Endothelial cell of umbilical vein (primary cell): ENCODE results near the gene CD207. TPM values are rescaled to one million over a fixed set of nuclear protein-coding genes. Genes with fewer than 3 reads are reported as not detected.

Experiments
- BruUV-seq: library from RNA; stranded (reverse); fragments of 400-500 nt; replicated peaks from 2 replicates; lab custom pipeline; 2021; lab: Mats Ljungman, UMichigan
- CTCF ChIA-PET: fragments of 300-600, 350-600 bp; sonication (Branson Sonifier 250); formaldehyde crosslinking; loops from one replicate; lab custom pipeline; 2021; ENCODE audit warnings: antibody characterized with exemption, inconsistent platforms; lab: Charles Lee
- POLR2A ChIA-PET: fragments of 300-600, 350-600 bp; sonication (Branson Sonifier 250); formaldehyde crosslinking; loops from one replicate; lab custom pipeline; 2021; ENCODE audit warnings: antibody characterized with exemption, inconsistent platforms; lab: Charles Lee
- DNase-seq: peaks from one replicate; pipeline ENCODE4 v3.0.0-alpha.2; 2011; ENCODE audit warnings: low read depth, low spot score
- FAIRE-seq: peaks from 2 replicates; lab custom pipeline; 2011; peaks lifted over from hg19 to GRCh38; lab: Jason Lieb, UNC
- H2AFZ ChIP-seq: 2 replicates; pipeline ENCODE4 v1.6.0; 2012; ENCODE audit warnings: low read depth, low read length, control low read depth, inconsistent platforms
- H3K27ac ChIP-seq: 2 replicates; pipeline ENCODE4 v1.5.1; 2011; ENCODE audit warnings: low read depth, mild to moderate bottlenecking, control low read depth, low read length, moderate library complexity; ENCODE audit not compliant: insufficient read depth
- H3K27me3 ChIP-seq, 2 experiments: 2 replicates each; pipeline versions ENCODE4 v1.6.0 to v1.6.1; 2011; ENCODE audit warnings: low read length in 2 of 2, mixed read lengths in 1 of 2; ENCODE audit not compliant: control insufficient read depth in 2 of 2, insufficient read depth in 2 of 2
- H3K36me3 ChIP-seq, 2 experiments: 2 replicates in 1 of 2; 3 replicates in 1 of 2; pipeline ENCODE4 v1.5.1; 2011; ENCODE audit warnings: low read length in 2 of 2, mild to moderate bottlenecking in 1 of 2, moderate library complexity in 1 of 2; ENCODE audit not compliant: control insufficient read depth in 2 of 2, insufficient read depth in 2 of 2; ENCODE audit errors: extremely low read depth in 1 of 2
- H3K4me1 ChIP-seq: 3 replicates; pipeline ENCODE4 v1.5.1; 2011; ENCODE audit warnings: mild to moderate bottlenecking, low read length; ENCODE audit not compliant: control insufficient read depth, insufficient read depth; ENCODE audit errors: extremely low read depth
- H3K4me2 ChIP-seq: 2 replicates; pipeline ENCODE4 v1.6.1; 2011; ENCODE audit warnings: low read length, control low read depth, mixed read lengths; ENCODE audit not compliant: insufficient read depth
- H3K4me3 ChIP-seq, 3 experiments: fragments of 200-600 bp in 1 of 3; sonication (generic), shearing (Covaris generic) in 1 of 3; replicated peaks in 1 of 3; 2 replicates each; pipeline ENCODE4 v1.5.1; 2011 to 2016; ENCODE audit warnings: control low read depth in 3 of 3, low read length in 3 of 3, mild to moderate bottlenecking in 2 of 3, inconsistent platforms in 1 of 3, low read depth in 1 of 3, moderate library complexity in 1 of 3; ENCODE audit not compliant: insufficient read depth in 1 of 3
- H3K79me2 ChIP-seq: 2 replicates; pipeline ENCODE4 v1.6.0; 2012; ENCODE audit warnings: low read length, inconsistent platforms; ENCODE audit not compliant: control insufficient read depth, insufficient read depth
- H3K9ac ChIP-seq: replicated peaks from 2 replicates; pipeline ENCODE3; 2011; ENCODE audit warnings: low read length, control low read depth; ENCODE audit not compliant: insufficient read depth; ENCODE audit errors: extremely low read depth
- H3K9me1 ChIP-seq: replicated peaks from 3 replicates; pipeline ENCODE4 v1.6.0; 2011; ENCODE audit warnings: mild to moderate bottlenecking, low read length; ENCODE audit not compliant: control insufficient read depth, insufficient read depth; ENCODE audit errors: extremely low read depth
- H3K9me3 ChIP-seq: replicated peaks from 2 replicates; pipeline ENCODE4 v1.5.1; 2012; ENCODE audit warnings: low read length, inconsistent platforms; ENCODE audit not compliant: control insufficient read depth, insufficient read depth
- H4K20me1 ChIP-seq: replicated peaks from 2 replicates; pipeline ENCODE3; 2011; ENCODE audit warnings: mild to moderate bottlenecking, low read length; ENCODE audit not compliant: control insufficient read depth, insufficient read depth; ENCODE audit errors: extremely low read depth
- CTCF ChIP-seq, 2 donors: IDR thresholded peaks; 1 replicate in 1 of 2; 2 replicates in 1 of 2; pipeline ENCODE4 v1.5.1; 2011; ENCODE audit warnings: low read length in 2 of 2, mild to moderate bottlenecking in 2 of 2, moderate library complexity in 2 of 2, control low read depth in 1 of 2, inconsistent platforms in 1 of 2, low read depth in 1 of 2; ENCODE audit not compliant: insufficient read depth in 1 of 2; ENCODE audit errors: extremely low read depth in 1 of 2
- EZH2 ChIP-seq: IDR thresholded peaks from 2 replicates; pipeline ENCODE4 v1.6.1; 2012; ENCODE audit warnings: borderline replicate concordance, low read depth, mild to moderate bottlenecking, moderate library complexity, low read length, inconsistent platforms; ENCODE audit not compliant: severe bottlenecking
- FOS ChIP-seq: IDR thresholded peaks from 2 replicates; pipeline ENCODE4 v1.6.1; 2011; ENCODE audit warnings: mild to moderate bottlenecking, low read length, moderate library complexity, borderline replicate concordance; ENCODE audit not compliant: insufficient read depth
- GATA2 ChIP-seq: IDR thresholded peaks from 2 replicates; pipeline ENCODE4 v1.7.0; 2011; ENCODE audit warnings: low read depth, mild to moderate bottlenecking, moderate library complexity, mixed read lengths, low read length; ENCODE audit not compliant: insufficient read length, insufficient read depth
- JUN ChIP-seq: IDR thresholded peaks from 2 replicates; pipeline ENCODE4 v1.6.1; 2011; ENCODE audit warnings: borderline replicate concordance, low read depth; ENCODE audit not compliant: insufficient read length, insufficient read depth
- MYC ChIP-seq: IDR thresholded peaks from one replicate; pipeline ENCODE4 v1.6.1; 2011; ENCODE audit warnings: mild to moderate bottlenecking, low read depth, low read length
- POLR2A ChIP-seq: IDR thresholded peaks from 2 replicates; pipeline ENCODE4 v1.6.1; 2012; ENCODE audit warnings: low read depth, mild to moderate bottlenecking, control low read depth, low read length
- POLR2AphosphoS5 ChIP-seq: IDR thresholded peaks from 2 replicates; pipeline ENCODE4 v1.6.1; 2012; ENCODE audit warnings: low read depth, mild to moderate bottlenecking, control low read depth, low read length, moderate library complexity; ENCODE audit not compliant: insufficient read depth
- dilution Hi-C: fragments of 300-500 bp; cut with MboI; formaldehyde crosslinking; loops from one replicate; pipeline ENCODE4 v1.15.0; 2019; ENCODE audit warnings: low sequenced_read_pairs; ENCODE audit not compliant: extremely low pct_ligation_motif_present
- intact Hi-C: fragments of 100-400 bp; cut with micrococcal nuclease; formaldehyde crosslinking; loops from one replicate; pipeline ENCODE4 v1.10.0; 2022
- polyA plus RNA-seq, 4 experiments: library from polyadenylated mRNA; depleted of rRNA in 3 of 4; stranded (reverse) in 3 of 4; unstranded in 1 of 4; fragments of >200 nt; gene quantifications; 2 replicates each; pipeline versions ENCODE4 v1.2.1 to v1.2.3, GENCODE V29; 2011 to 2012; ENCODE audit warnings: missing spikeins in 1 of 4
- total RNA-seq: library from RNA; stranded (reverse); gene quantifications from 2 replicates; pipeline ENCODE4 v1.2.3, GENCODE V29; 2021
- TF ChIP-seq, protein P1 (sequence below): IDR thresholded peaks from 2 replicates; pipeline ENCODE4 v1.6.1; 2011; ENCODE audit not compliant: insufficient read depth, insufficient read length

The CD207 gene
- total and polyA plus RNA-seq, 2 donors (not counting 3 experiments of a cell fraction or from before 2014, with no cell fraction given) = not detected

DNA sequence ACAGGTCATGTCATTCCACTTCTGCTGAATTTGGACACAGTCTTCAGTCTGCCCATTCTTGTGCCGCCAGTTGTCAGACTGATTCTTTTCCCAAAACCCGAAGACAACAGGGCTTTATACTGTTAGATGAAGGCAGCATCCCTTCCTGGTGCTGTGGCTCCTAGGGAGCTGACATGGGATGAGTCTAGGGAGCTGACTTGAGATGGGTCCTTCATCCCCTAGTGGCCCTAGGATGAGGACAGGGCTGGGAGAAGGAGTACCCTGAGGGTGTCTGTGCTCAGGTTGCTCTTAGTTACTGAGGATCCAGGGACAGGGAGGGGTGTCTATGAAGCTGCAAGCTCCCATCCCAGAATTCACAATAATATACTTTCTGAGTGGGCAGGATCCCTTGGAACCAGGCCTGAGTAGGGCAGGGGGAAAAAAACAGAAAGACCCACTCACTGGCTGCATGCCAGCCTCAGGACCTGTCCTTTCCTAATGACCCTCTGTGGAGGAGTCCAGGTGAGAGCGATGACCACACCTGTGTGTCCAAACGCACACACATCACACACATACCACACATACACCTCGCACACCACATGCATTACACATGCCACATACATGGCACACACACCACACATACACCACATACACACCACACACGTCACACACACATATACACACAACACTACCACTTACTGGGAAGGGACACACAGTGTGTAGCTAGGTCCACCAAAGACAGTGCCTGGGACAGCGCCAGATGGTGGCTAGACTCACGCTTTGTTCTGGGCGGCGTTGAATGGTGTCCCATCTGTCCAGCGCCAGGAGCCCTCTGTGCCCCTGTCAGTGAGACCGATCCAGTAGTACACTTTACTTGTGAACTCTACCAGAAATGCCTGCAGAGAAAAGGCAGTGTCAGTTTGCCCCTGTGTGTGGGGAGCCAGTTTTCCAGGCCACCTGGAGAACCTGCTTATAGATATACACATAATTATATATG lies 26.3 kb downstream of the CD207 start:
- DNase-seq (no peak), FAIRE-seq (no peak)
- TF ChIP-seq POLR2A = no peak
- no peak for TF ChIP-seq FOS
- TF ChIP-seq, protein P1, sequence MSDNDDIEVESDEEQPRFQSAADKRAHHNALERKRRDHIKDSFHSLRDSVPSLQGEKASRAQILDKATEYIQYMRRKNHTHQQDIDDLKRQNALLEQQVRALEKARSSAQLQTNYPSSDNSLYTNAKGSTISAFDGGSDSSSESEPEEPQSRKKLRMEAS = no peak
- no peak for TF ChIP-seq JUN
- TF ChIP-seq EZH2 = no peak
- no peak for TF ChIP-seq CTCF (IDR thresholded peaks at IDR 0.05; ENCODE audit: extremely low read depth in 1 of 2, insufficient read depth in 1 of 2, low read depth in 1 of 2, low read length in 2 of 2)
- TF ChIP-seq MYC = no peak
- no peak for TF ChIP-seq POLR2AphosphoS5
- TF ChIP-seq GATA2 = no peak
- Histone ChIP-seq H4K20me1 (no peaks in the 10 kb centered on the region), H3K9me3 (no peaks in the 10 kb centered on the region), H3K27me3 (peaks cover 6 to 10% of the 10 kb centered on the region in 2 experiments), H3K4me1 (no peaks in the 10 kb centered on the region), H3K79me2 (no peaks in the 10 kb centered on the region), H3K9ac (no peak overlapping the region), H3K4me3 (no peak overlapping the region), H3K36me3 (no peaks in the 10 kb centered on the region), H3K9me1 (no peaks in the 10 kb centered on the region), H3K27ac (no peak overlapping the region), H3K4me2 (no peak overlapping the region), H2AFZ (no peak overlapping the region)
- intact Hi-C loops (no loop called here), dilution Hi-C loops (no loop called here)
- CTCF ChIA-PET = interaction anchor here (0.7 to 2.4 kb wide), 5 partner anchors 8 to 139 kb away, joined by 3 to 8 read pairs (median 4); no protein-coding TSS in a partner anchor
- no TSS peak for BruUV-seq
- POLR2A ChIA-PET = no interaction called here
